ENCODE measurements around the gene CDCA3.

The CDCA3 gene

GRCh38 chr12:6830286-6830890 lies 20.7 kb downstream of the CDCA3 start:
- no peak overlapping the region for H3K4me3 ChIP-seq (ENCODE audit: low read depth, low read length)
- TF ChIP-seq CTCF (IDR thresholded peaks at IDR 0.05; ENCODE audit: insufficient read depth, low read depth, low read length, missing control alignments) = no peak

GRCh38 chr12:6829536-6830220 lies 21.4 kb downstream of the CDCA3 start:
- no peak for DNase-seq (ENCODE audit: low read depth)
- TF ChIP-seq CTCF (IDR thresholded peaks at IDR 0.05; ENCODE audit: insufficient read depth, low read depth, low read length, missing control alignments) = no peak
- no peak overlapping the region for H3K4me3 ChIP-seq (ENCODE audit: low read depth, low read length)

More at GRCh38 chr12:6830286-6830890, 20.7 kb downstream of the CDCA3 start:
- no peak for DNase-seq (ENCODE audit: low read depth)

- no peak for DNase-seq (ENCODE audit: low read depth)
- H3K4me3 ChIP-seq (ENCODE audit: low read depth, low read length) = peak overlapping the region; percentile 46
- no peak for TF ChIP-seq CTCF (IDR thresholded peaks at IDR 0.05; ENCODE audit: insufficient read depth, low read depth, low read length, missing control alignments)
These were observed 22.1 kb downstream of the CDCA3 start for GRCh38 chr12:6828781-6829535.

GRCh38 chr12:6827982-6828780 lies 22.9 kb downstream of the CDCA3 start, which contains the start of gene P3H3:
TSS of gene P3H3 (plus strand) at chr12:6828407. CDS start at chr12:6828441, 34 bp downstream.
- DNase-seq (ENCODE audit: low read depth) = no peak
- H3K4me3 ChIP-seq (ENCODE audit: low read depth, low read length) = peak within 1 kb of the TSS; percentile 46
- no peak for TF ChIP-seq CTCF (IDR thresholded peaks at IDR 0.05; ENCODE audit: insufficient read depth, low read depth, low read length, missing control alignments)

- DNase-seq (ENCODE audit: low read depth) = no peak
- no peak for TF ChIP-seq CTCF (IDR thresholded peaks at IDR 0.05; ENCODE audit: insufficient read depth, low read depth, low read length, missing control alignments)
- no peak overlapping the region for H3K4me3 ChIP-seq (ENCODE audit: low read depth, low read length)
These were observed 23.6 kb downstream of the CDCA3 start for GRCh38 chr12:6827437-6827911.

GRCh38 chr12:6826734-6827436 lies 24.2 kb downstream of the CDCA3 start:
- TF ChIP-seq CTCF (IDR thresholded peaks at IDR 0.05; ENCODE audit: insufficient read depth, low read depth, low read length, missing control alignments) = no peak
- no peak for DNase-seq (ENCODE audit: low read depth)
- H3K4me3 ChIP-seq (ENCODE audit: low read depth, low read length) = no peak overlapping the region

Measured in GM12865 (cell line).